SK-N-SH (cell line): ENCODE results near the gene ATXN7L3. TPM values are rescaled to one million over a fixed set of nuclear protein-coding genes. Genes with fewer than 3 reads are reported as not detected.

ENCODE experiments used
- CTCF ChIA-PET: fragments of 300-600, 350-600 bp; formaldehyde crosslinking; extraction: SDS; loops from one replicate; lab custom pipeline; 2021; lab: Yijun Ruan, JAX
- POLR2A ChIA-PET: fragments of 350-600 bp; sonication (Branson Sonifier 250); formaldehyde crosslinking; extraction: SDS; loops from one replicate; lab custom pipeline; 2020; ENCODE audit warnings: antibody characterized with exemption, inconsistent platforms; lab: Yijun Ruan, JAX
- DNase-seq: peaks from one replicate; pipeline ENCODE4 v3.0.0; 2012
- H2AFZ ChIP-seq: fragments of 200-600 bp; sonication (generic); 2 replicates; pipeline ENCODE4 v1.8.1; 2016; ENCODE audit warnings: antibody characterized with exemption, mild to moderate bottlenecking, low read depth
- H3F3A ChIP-seq: fragments of 200-600 bp; sonication (generic); replicated peaks from 2 replicates; pipeline ENCODE3; 2016; ENCODE audit warnings: antibody characterized with exemption, mild to moderate bottlenecking; ENCODE audit not compliant: insufficient read depth
- H3K27ac ChIP-seq, 2 experiments: fragments of 200-500 bp in 1 of 2; fragments of 200-600 bp in 1 of 2; sonication (Bioruptor generic) in 1 of 2; sonication (generic), shearing (Covaris generic) in 1 of 2; 2 replicates each; pipeline versions ENCODE4 v1.5.1 to v1.6.1; 2014 to 2016; ENCODE audit warnings: low read depth in 2 of 2, inconsistent platforms in 1 of 2, low read length in 1 of 2, mild to moderate bottlenecking in 1 of 2, mixed read lengths in 1 of 2
- H3K27me3 ChIP-seq: fragments of 200-600 bp; sonication (generic), shearing (Covaris generic); 2 replicates; pipeline ENCODE4 v1.6.1; 2016; ENCODE audit warnings: mixed run types; ENCODE audit not compliant: insufficient read depth
- H3K36me3 ChIP-seq, 2 experiments: fragments of 200-500 bp in 1 of 2; fragments of 200-600 bp in 1 of 2; sonication (Bioruptor generic) in 1 of 2; sonication (generic) in 1 of 2; replicated peaks in 1 of 2; 2 replicates each; pipeline versions ENCODE3 to v1.5.1; 2014 to 2016; ENCODE audit warnings: low read length in 1 of 2, mild to moderate bottlenecking in 1 of 2; ENCODE audit not compliant: insufficient read depth in 2 of 2, control insufficient read depth in 1 of 2
- H3K4me1 ChIP-seq, 2 experiments: fragments of 200-500 bp in 1 of 2; fragments of 200-600 bp in 1 of 2; sonication (Bioruptor generic) in 1 of 2; sonication (generic), shearing (Covaris generic) in 1 of 2; 2 replicates each; pipeline versions ENCODE4 v1.5.1 to v1.6.1; 2014 to 2016; ENCODE audit warnings: low read depth in 1 of 2, low read length in 1 of 2, mixed run types in 1 of 2; ENCODE audit not compliant: insufficient read depth in 2 of 2, control insufficient read depth in 1 of 2
- H3K4me2 ChIP-seq: fragments of 200-600 bp; sonication (generic), shearing (Covaris generic); 2 replicates; pipeline ENCODE4 v1.6.1; 2017; ENCODE audit warnings: mixed run types
- H3K4me3 ChIP-seq, 2 experiments: fragments of 200-500 bp in 1 of 2; fragments of 200-600 bp in 1 of 2; sonication (Bioruptor generic) in 1 of 2; sonication (generic), shearing (Covaris generic) in 1 of 2; 2 replicates each; pipeline versions ENCODE4 v1.5.1 to v1.8.1; 2014 to 2016; ENCODE audit warnings: low read depth in 2 of 2, inconsistent platforms in 1 of 2, low read length in 1 of 2, mild to moderate bottlenecking in 1 of 2, mixed read lengths in 1 of 2, moderate library complexity in 1 of 2
- H3K79me2 ChIP-seq: fragments of 200-600 bp; sonication (generic); 2 replicates; pipeline ENCODE4 v1.8.1; 2017; ENCODE audit warnings: mild to moderate bottlenecking; ENCODE audit not compliant: insufficient read depth
- H3K9ac ChIP-seq: fragments of 200-600 bp; sonication (generic); 2 replicates; pipeline ENCODE4 v1.6.1; 2017; ENCODE audit warnings: mixed run types
- H3K9me2 ChIP-seq: fragments of 200-600 bp; sonication (generic); 2 replicates; pipeline ENCODE4 v1.6.1; 2017; ENCODE audit warnings: mixed run types
- H3K9me3 ChIP-seq: fragments of 200-600 bp; sonication (generic); 2 replicates; pipeline ENCODE4 v1.6.1; 2017; ENCODE audit warnings: mixed run types, mild to moderate bottlenecking, moderate library complexity
- H4K20me1 ChIP-seq: fragments of 200-600 bp; sonication (generic); 2 replicates; pipeline ENCODE4 v1.6.1; 2017; ENCODE audit warnings: mild to moderate bottlenecking, mixed run types; ENCODE audit not compliant: insufficient read depth
- CHD2 ChIP-seq: fragments of 150-350 bp; IDR thresholded peaks from 2 replicates; pipeline ENCODE4 v1.6.1; 2018; ENCODE audit warnings: low read length; ENCODE audit not compliant: partially characterized antibody
- FOSL2 ChIP-seq: IDR thresholded peaks from 2 replicates; pipeline ENCODE4 v1.4.0; 2012; ENCODE audit warnings: low read depth, mild to moderate bottlenecking, moderate library complexity, borderline replicate concordance
- FOXJ3 ChIP-seq: sonication (generic); formaldehyde crosslinking; IDR thresholded peaks from 2 replicates; pipeline ENCODE4 v1.5.1; 2020; ENCODE audit warnings: mild to moderate bottlenecking, missing genetic modification reagents
- GABPA ChIP-seq: IDR thresholded peaks from 2 replicates; pipeline ENCODE4 v1.4.0; 2012; ENCODE audit warnings: low read depth, mild to moderate bottlenecking
- JUND ChIP-seq: IDR thresholded peaks from 2 replicates; pipeline ENCODE4 v1.4.0; 2012
- MXI1 ChIP-seq: IDR thresholded peaks from 2 replicates; pipeline ENCODE4 v1.6.1; 2012; ENCODE audit warnings: mild to moderate bottlenecking, low read depth, low read length, improper control_type of control experiment
- NRF1 ChIP-seq: IDR thresholded peaks from 2 replicates; pipeline ENCODE4 v1.6.1; 2012; ENCODE audit warnings: low read depth, mild to moderate bottlenecking, low read length
- PBX3 ChIP-seq: IDR thresholded peaks from 2 replicates; pipeline ENCODE4; 2012
- POLR2AphosphoS5 ChIP-seq: IDR thresholded peaks from 2 replicates; pipeline ENCODE4 v1.6.1; 2012; ENCODE audit warnings: low read depth, low read length
- RAD21 ChIP-seq: IDR thresholded peaks from 2 replicates; pipeline ENCODE4 v1.6.1; 2012; ENCODE audit warnings: mild to moderate bottlenecking, low read length
- REST ChIP-seq: IDR thresholded peaks from 2 replicates; pipeline ENCODE4 v1.6.1; 2012; ENCODE audit warnings: mild to moderate bottlenecking, low read depth, low read length, moderate library complexity
- RXRA ChIP-seq: IDR thresholded peaks from 2 replicates; pipeline ENCODE4 v1.4.0; 2012; ENCODE audit warnings: low read depth, mild to moderate bottlenecking, borderline replicate concordance
- SIN3A ChIP-seq: IDR thresholded peaks from 2 replicates; pipeline ENCODE4 v1.6.1; 2012; ENCODE audit warnings: low read depth, mild to moderate bottlenecking, low read length, moderate library complexity, borderline replicate concordance
- TAF1 ChIP-seq: IDR thresholded peaks from 2 replicates; pipeline ENCODE4 v1.6.1; 2012; ENCODE audit warnings: low read depth, mild to moderate bottlenecking, low read length, moderate library complexity, borderline replicate concordance
- TEAD4 ChIP-seq: IDR thresholded peaks from 2 replicates; pipeline ENCODE4 v1.4.0; 2012; ENCODE audit warnings: mild to moderate bottlenecking, borderline replicate concordance; ENCODE audit not compliant: insufficient read depth
- WGBS: methylation state at CpG from one replicate; pipeline ENCODE4 v1.1.6; 2017; ENCODE audit warnings: low lambda C conversion rate; 5-methylcytosine and 5-hydroxymethylcytosine counted together
- polyA plus RNA-seq, 3 experiments: library from polyadenylated mRNA; depleted of rRNA; stranded (reverse); fragments of >200 nt; gene quantifications; 2 replicates each; pipeline ENCODE4 v1.2.3, GENCODE V29; 2012

ATXN7L3 gene
- polyA plus RNA-seq, 1 of the 3 experiments (the other 2 are of a cell fraction) = 47.7 TPM

- TF ChIP-seq PBX3 = no peak
These were observed 27.7 kb downstream of the ATXN7L3 start (continued) for GRCh38 chr17:44171931-44172455.

GRCh38 chr17:44170499-44171201, 29.0 kb downstream of the ATXN7L3 start, which contains the start of gene ASB16:
Gene ASB16 (plus strand): TSS chr17:44170704. CDS start chr17:44170790, 86 bp downstream.
- Histone ChIP-seq H3K9me2 (no peaks in the 10 kb centered on the region), H3K4me1 (peaks cover 7 to 11% of the 10 kb centered on the region in 2 experiments; a peak in 1 of 4 replicates), H3K27me3 (no peaks in the 10 kb centered on the region), H3K27ac (no peak within 1 kb of the TSS), H4K20me1 (no peaks in the 10 kb centered on the region), H3K4me2 (peak within 1 kb of the TSS; percentile 7), H3K36me3 (no peaks in the 10 kb centered on the region), H3K9me3 (no peaks in the 10 kb centered on the region), H2AFZ (no peak within 1 kb of the TSS), H3K4me3 (no peak within 1 kb of the TSS), H3K9ac (no peak within 1 kb of the TSS), H3F3A (peaks cover 6% of the 10 kb centered on the region), H3K79me2 (no peaks in the 10 kb centered on the region)
- TF ChIP-seq RAD21 (no peak), MXI1 (no peak), CHD2 (no peak)
- ChIA-PET POLR2A (interaction anchor here (1.4 kb wide), 1 partner anchor 16 kb away, joined by 4 read pairs; the partner anchor contains the start of gene TMUB2), CTCF (interaction anchor here (0.7 to 1.4 kb wide), 8 partner anchors 14 to 1048 kb away, joined by 3 to 5 read pairs (median 3); partner anchors contain the start of gene TMUB2)
- 82% methylated on average over 16 of the region's 21 CpGs for WGBS
- DNase-seq = peak; percentile 48

GRCh38 chr17:44170135-44170498, 29.6 kb downstream of the ATXN7L3 start:
- no peaks in the 10 kb centered on the region for H3K79me2 ChIP-seq
- no peaks in the 10 kb centered on the region for H3K27me3 ChIP-seq
- H3K4me3 ChIP-seq = no peak overlapping the region
- no peaks in the 10 kb centered on the region for H4K20me1 ChIP-seq
- H3K9ac ChIP-seq = no peak overlapping the region
- no peak overlapping the region for H3K27ac ChIP-seq
- no peak for DNase-seq
- H3K4me2 ChIP-seq = peak overlapping the region; percentile 7; the same call in 1 of the 2 replicates
- H2AFZ ChIP-seq = no peak overlapping the region
- H3K4me1 ChIP-seq = peaks cover 7 to 11% of the 10 kb centered on the region in 2 experiments; a peak in 1 of 4 replicates
- H3F3A ChIP-seq = peaks cover 7% of the 10 kb centered on the region
- ChIA-PET CTCF (interaction anchor here (0.7 to 2.1 kb wide), 7 partner anchors 15 to 1049 kb away, joined by 3 to 7 read pairs (median 3); partner anchors contain the start of genes HDAC5 and TMUB2), POLR2A (no interaction called here)
- 67% methylated on average over 4 of the region's 5 CpGs for WGBS
- H3K9me2 ChIP-seq = no peaks in the 10 kb centered on the region
- no peaks in the 10 kb centered on the region for H3K36me3 ChIP-seq
- no peaks in the 10 kb centered on the region for H3K9me3 ChIP-seq
- TF ChIP-seq MXI1 (no peak), SIN3A (no peak), RAD21 (no peak), FOSL2 (no peak), RXRA (no peak), TAF1 (no peak), TEAD4 (no peak), GABPA (no peak), POLR2AphosphoS5 (no peak), FOXJ3 (CRISPR knock-in tag) (no peak), JUND (no peak), NRF1 (no peak), REST (no peak)
